HepG2 (cell line): ENCODE results near the gene DPF1.

ENCODE experiments used
- ADNP ChIP-seq: sonication (generic); formaldehyde crosslinking; IDR thresholded peaks from 2 replicates; pipeline ENCODE4 v1.4.0; 2020; ENCODE audit warnings: missing genetic modification reagents
- POLR2A ChIP-seq, 2 experiments: IDR thresholded peaks; 2 replicates each; pipeline ENCODE4 v1.6.1; 2011; ENCODE audit warnings: low read depth in 2 of 2, low read length in 2 of 2, mild to moderate bottlenecking in 1 of 2, moderate library complexity in 1 of 2; ENCODE audit not compliant: insufficient read depth in 1 of 2
- RFX5 ChIP-seq: IDR thresholded peaks from 2 replicates; pipeline ENCODE4 v1.6.1; 2011; ENCODE audit warnings: low read depth, low read length, improper control_type of control experiment
- SMAD1 ChIP-seq: sonication (generic); formaldehyde crosslinking; IDR thresholded peaks from 2 replicates; pipeline ENCODE4 v1.4.0; 2020; ENCODE audit warnings: missing genetic modification reagents, low read depth, mild to moderate bottlenecking, borderline replicate concordance
- ZBTB20 ChIP-seq: sonication (generic); formaldehyde crosslinking; IDR thresholded peaks from 2 replicates; pipeline ENCODE4 v1.8.1; 2023; ENCODE audit warnings: missing genetic modification reagents, low read depth, mild to moderate bottlenecking, borderline replicate concordance
- ZNF10 ChIP-seq: sonication (generic); formaldehyde crosslinking; IDR thresholded peaks from 2 replicates; pipeline ENCODE4 v1.4.0; 2020; ENCODE audit warnings: mild to moderate bottlenecking, low read depth, missing genetic modification reagents, borderline replicate concordance
- TF ChIP-seq, protein P1 (sequence below): IDR thresholded peaks from 2 replicates; pipeline ENCODE4 v1.6.1; 2012; ENCODE audit warnings: inconsistent platforms
- TF ChIP-seq, protein P2 (sequence below): sonication (generic); formaldehyde crosslinking; conservative IDR thresholded peaks from 2 replicates; pipeline ENCODE4 v1.4.0; 2020; ENCODE audit warnings: missing genetic modification reagents

DNA sequence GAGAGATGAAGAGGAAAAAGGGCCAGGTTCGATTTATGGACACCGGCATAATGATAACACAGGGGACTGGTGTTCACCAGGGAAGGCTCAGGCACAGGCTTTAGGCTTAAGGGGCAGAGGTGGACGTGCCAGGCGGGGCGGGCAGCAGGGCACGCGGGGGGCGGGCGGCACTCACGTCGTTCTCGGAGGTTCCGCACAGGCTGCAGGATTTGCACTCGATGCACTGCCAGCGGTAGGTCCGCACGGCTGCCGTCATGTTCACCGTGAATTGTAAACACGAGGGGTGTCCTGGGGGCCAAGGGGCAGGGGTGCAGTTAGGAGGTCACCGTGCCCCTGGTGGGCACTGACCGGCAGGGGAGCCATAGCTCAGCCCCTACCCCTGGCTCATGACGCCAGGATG, 10.6 kb downstream of the DPF1 start:
- TF ChIP-seq, protein P1, sequence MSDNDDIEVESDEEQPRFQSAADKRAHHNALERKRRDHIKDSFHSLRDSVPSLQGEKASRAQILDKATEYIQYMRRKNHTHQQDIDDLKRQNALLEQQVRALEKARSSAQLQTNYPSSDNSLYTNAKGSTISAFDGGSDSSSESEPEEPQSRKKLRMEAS, result no peak
- TF ChIP-seq ZNF10 (CRISPR knock-in tag), result no peak
- TF ChIP-seq ADNP (CRISPR knock-in tag), result no peak
- TF ChIP-seq, protein P2, sequence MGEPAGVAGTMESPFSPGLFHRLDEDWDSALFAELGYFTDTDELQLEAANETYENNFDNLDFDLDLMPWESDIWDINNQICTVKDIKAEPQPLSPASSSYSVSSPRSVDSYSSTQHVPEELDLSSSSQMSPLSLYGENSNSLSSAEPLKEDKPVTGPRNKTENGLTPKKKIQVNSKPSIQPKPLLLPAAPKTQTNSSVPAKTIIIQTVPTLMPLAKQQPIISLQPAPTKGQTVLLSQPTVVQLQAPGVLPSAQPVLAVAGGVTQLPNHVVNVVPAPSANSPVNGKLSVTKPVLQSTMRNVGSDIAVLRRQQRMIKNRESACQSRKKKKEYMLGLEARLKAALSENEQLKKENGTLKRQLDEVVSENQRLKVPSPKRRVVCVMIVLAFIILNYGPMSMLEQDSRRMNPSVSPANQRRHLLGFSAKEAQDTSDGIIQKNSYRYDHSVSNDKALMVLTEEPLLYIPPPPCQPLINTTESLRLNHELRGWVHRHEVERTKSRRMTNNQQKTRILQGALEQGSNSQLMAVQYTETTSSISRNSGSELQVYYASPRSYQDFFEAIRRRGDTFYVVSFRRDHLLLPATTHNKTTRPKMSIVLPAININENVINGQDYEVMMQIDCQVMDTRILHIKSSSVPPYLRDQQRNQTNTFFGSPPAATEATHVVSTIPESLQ (CRISPR knock-in tag), result no peak
- no peak for TF ChIP-seq RFX5
- no peak for TF ChIP-seq SMAD1 (CRISPR knock-in tag)
- TF ChIP-seq ZBTB20 (CRISPR knock-in tag), result no peak
- TF ChIP-seq POLR2A (IDR thresholded peaks at IDR 0.05; ENCODE audit: insufficient read depth in 1 of 2, low read depth in 2 of 2, low read length in 2 of 2), result no peak
